GM19455 (cell line): ENCODE data around the gene JUNB.
"Not testable (repeated sequence)": the region's sequence is repeated elsewhere in the genome, so short reads cannot be mapped to it uniquely, and the experiment has no call there.

Experiments
- ATAC-seq: cut with Tn5 transposase; IDR thresholded peaks from one replicate; pipeline ENCODE4 v1.9.1; 2021; ENCODE audit not compliant: unreplicated experiment

Gene JUNB

GRCh38 chr19:12802267-12803106 is 11.2 kb downstream of the JUNB start:
- no peak for ATAC-seq

GRCh38 chr19:12804051-12804450 is 12.8 kb downstream of the JUNB start:
- no peak for ATAC-seq

- no peak for ATAC-seq
These were observed 15.2 kb downstream of the JUNB start, which contains the start of gene RNASEH2A for GRCh38 chr19:12806242-12807081. RNASEH2A (plus strand) TSS chr19:12806584; CDS start chr19:12806674, 90 bp downstream.

GRCh38 chr19:12815088-12815487 is 23.8 kb downstream of the JUNB start:
- no peak for ATAC-seq

- not testable (repeated sequence) for ATAC-seq
These were observed 25.9 kb downstream of the JUNB start for GRCh38 chr19:12817188-12817587.

GRCh38 chr19:12817810-12818209 is 26.5 kb downstream of the JUNB start:
- ATAC-seq = not testable (repeated sequence)

- no peak for ATAC-seq
These were observed 30.5 kb downstream of the JUNB start for GRCh38 chr19:12821761-12822160.

- no peak for ATAC-seq
These were observed 34.2 kb downstream of the JUNB start for GRCh38 chr19:12825254-12826131.

- ATAC-seq = no peak
These were observed 37.2 kb downstream of the JUNB start for GRCh38 chr19:12828494-12828893.

GRCh38 chr19:12833418-12833737 is 42.1 kb downstream of the JUNB start:
- ATAC-seq = no peak

GRCh38 chr19:12833738-12834565 is 42.7 kb downstream of the JUNB start:
- ATAC-seq = no peak

- ATAC-seq = no peak
These were observed 43.3 kb downstream of the JUNB start, which contains the start of gene RTBDN for GRCh38 chr19:12834566-12834943. RTBDN (minus strand) TSS chr19:12834579; CDS start chr19:12829979, 4,600 bp downstream.

GRCh38 chr19:12834976-12835757 is 43.9 kb downstream of the JUNB start:
- ATAC-seq = no peak

- ATAC-seq = no peak
These were observed 45.2 kb downstream of the JUNB start for GRCh38 chr19:12836529-12836863.

- no peak for ATAC-seq
These were observed 45.9 kb downstream of the JUNB start for GRCh38 chr19:12837225-12837624.

- no peak for ATAC-seq
These were observed 47.0 kb downstream of the JUNB start, which contains the start of gene MAST1 for GRCh38 chr19:12838182-12838885. MAST1 (plus strand) TSS chr19:12838515; CDS start chr19:12838573, 58 bp downstream.

GRCh38 chr19:12838886-12839756 is 47.8 kb downstream of the JUNB start:
- no peak for ATAC-seq
